ENCODE data around the gene GPR158.

Gene GPR158

GRCh38 chr10:25642721-25643120 lies 467.9 kb downstream of the GPR158 start:
- Histone ChIP-seq H3K27me3 (replicated peaks in 2 of 5; ENCODE audit: control insufficient read depth in 4 of 5, insufficient read depth in 5 of 5, low read length in 4 of 5) (no peaks in the 10 kb centered on the region), H3K4me1 (ENCODE audit: control extremely low read depth in 1 of 4, control insufficient read depth in 4 of 4, insufficient read depth in 4 of 4, low read length in 3 of 4) (no peaks in the 10 kb centered on the region), H3K9me3 (ENCODE audit: control extremely low read depth in 1 of 5, control insufficient read depth in 4 of 5, insufficient read depth in 2 of 5, low read depth in 1 of 5, low read length in 4 of 5) (no peaks in the 10 kb centered on the region), H3K36me3 (ENCODE audit: control insufficient read depth in 4 of 4, insufficient read depth in 4 of 4, low read length in 3 of 4) (no peaks in the 10 kb centered on the region), H3K4me3 (ENCODE audit: control insufficient read depth in 1 of 7, extremely low read depth in 1 of 7, insufficient read depth in 4 of 7, low read depth in 2 of 7, low read length in 6 of 7) (no peak overlapping the region), H3K27ac (ENCODE audit: insufficient read depth in 1 of 2, low read depth in 1 of 2, low read length in 2 of 2, poor library complexity in 1 of 2, severe bottlenecking in 2 of 2) (no peak overlapping the region)
- WGBS (ENCODE audit: insufficient coverage), result 90% methylated on average over 1 of the region's 3 CpGs
- ChIA-PET POLR2A (no interaction called here), CTCF (no interaction called here)
- no peak for DNase-seq

GRCh38 chr10:25646371-25646770 lies 471.6 kb downstream of the GPR158 start:
- H3K36me3 ChIP-seq (ENCODE audit: control insufficient read depth in 4 of 4, insufficient read depth in 4 of 4, low read length in 3 of 4), result no peaks in the 10 kb centered on the region
- H3K9me3 ChIP-seq (ENCODE audit: control extremely low read depth in 1 of 5, control insufficient read depth in 4 of 5, insufficient read depth in 2 of 5, low read depth in 1 of 5, low read length in 4 of 5), result no peaks in the 10 kb centered on the region
- H3K4me1 ChIP-seq (ENCODE audit: control extremely low read depth in 1 of 4, control insufficient read depth in 4 of 4, insufficient read depth in 4 of 4, low read length in 3 of 4), result no peaks in the 10 kb centered on the region
- no peaks in the 10 kb centered on the region for H3K27me3 ChIP-seq (replicated peaks in 2 of 5; ENCODE audit: control insufficient read depth in 4 of 5, insufficient read depth in 5 of 5, low read length in 4 of 5)
- no peak for DNase-seq
- CTCF ChIA-PET, result no interaction called here
- POLR2A ChIA-PET, result no interaction called here
- no CpG with 5 or more reads among the region's 2 CpGs for whole genome bisulfite sequencing (ENCODE audit: insufficient coverage)
- no peak overlapping the region for H3K4me3 ChIP-seq (ENCODE audit: control insufficient read depth in 1 of 7, extremely low read depth in 1 of 7, insufficient read depth in 4 of 7, low read depth in 2 of 7, low read length in 6 of 7)
- no peak overlapping the region for H3K27ac ChIP-seq (ENCODE audit: insufficient read depth in 1 of 2, low read depth in 1 of 2, low read length in 2 of 2, poor library complexity in 1 of 2, severe bottlenecking in 2 of 2)

- no peaks in the 10 kb centered on the region for H3K9me3 ChIP-seq (ENCODE audit: control extremely low read depth in 1 of 5, control insufficient read depth in 4 of 5, insufficient read depth in 2 of 5, low read depth in 1 of 5, low read length in 4 of 5)
- no CpG with 5 or more reads among the region's 2 CpGs for WGBS (ENCODE audit: insufficient coverage)
- no peaks in the 10 kb centered on the region for H3K27me3 ChIP-seq (replicated peaks in 2 of 5; ENCODE audit: control insufficient read depth in 4 of 5, insufficient read depth in 5 of 5, low read length in 4 of 5)
- H3K4me3 ChIP-seq (ENCODE audit: control insufficient read depth in 1 of 7, extremely low read depth in 1 of 7, insufficient read depth in 4 of 7, low read depth in 2 of 7, low read length in 6 of 7), result no peak overlapping the region
- no peaks in the 10 kb centered on the region for H3K4me1 ChIP-seq (ENCODE audit: control extremely low read depth in 1 of 4, control insufficient read depth in 4 of 4, insufficient read depth in 4 of 4, low read length in 3 of 4)
- DNase-seq, result no peak
- H3K27ac ChIP-seq (ENCODE audit: insufficient read depth in 1 of 2, low read depth in 1 of 2, low read length in 2 of 2, poor library complexity in 1 of 2, severe bottlenecking in 2 of 2), result no peak overlapping the region
- ChIA-PET POLR2A (no interaction called here), CTCF (interaction anchor here (0.6 kb wide), 1 partner anchor 19 kb away, joined by 3 read pairs; no protein-coding TSS in a partner anchor)
- no peaks in the 10 kb centered on the region for H3K36me3 ChIP-seq (ENCODE audit: control insufficient read depth in 4 of 4, insufficient read depth in 4 of 4, low read length in 3 of 4)
Observed at GRCh38 chr10:25651534-25651933, 476.7 kb downstream of the GPR158 start.

Measured in common myeloid progenitor, CD34-positive (primary cell).